Esophagus squamous epithelium (tissue), 5 donors: ENCODE measurements around the gene TTBK2. TPM values are rescaled to one million over a fixed set of nuclear protein-coding genes. Genes with fewer than 3 reads are reported as not detected.

Experiments
- DNase-seq: peaks from one replicate; lab custom pipeline; 2025; lab: John Stamatoyannopoulos, UW
- H3K27ac ChIP-seq, 4 donors: fragments of 200-600 bp; sonication (generic); one replicate each; pipeline ENCODE4 v1.5.1; 2016 to 2019; ENCODE audit warnings: mild to moderate bottlenecking in 1 of 4
- H3K27me3 ChIP-seq, 4 donors: fragments of 200-600 bp; sonication (generic); 1 replicate in 3 of 4; 2 replicates in 1 of 4; pipeline versions ENCODE4 v1.5.1 to v1.6.0; 2017 to 2021; ENCODE audit warnings: antibody characterized with exemption in 1 of 4
- H3K36me3 ChIP-seq, 3 donors: fragments of 200-600 bp; sonication (generic); one replicate each; pipeline ENCODE4 v1.5.1; 2016 to 2019
- H3K4me1 ChIP-seq, 3 donors: fragments of 200-600 bp; sonication (generic); one replicate each; pipeline ENCODE4 v1.5.1; 2017 to 2019
- H3K4me3 ChIP-seq, 4 donors: fragments of 200-600 bp; sonication (generic); 1 replicate in 3 of 4; 2 replicates in 1 of 4; pipeline ENCODE4 v1.5.1; 2016 to 2019; ENCODE audit warnings: mild to moderate bottlenecking in 2 of 4, moderate library complexity in 1 of 4
- H3K9me3 ChIP-seq, 3 donors: fragments of 200-600 bp; sonication (generic); one replicate each; pipeline ENCODE4 v1.5.1; 2016 to 2019
- CTCF ChIP-seq, 6 experiments: fragments of 450-650 bp in 4 of 6; fragments of 200-600 bp in 2 of 6; sonication (generic) in 2 of 6; IDR thresholded peaks; one replicate each; pipeline ENCODE4 v1.5.1; 2016 to 2019; ENCODE audit warnings: antibody characterized with exemption in 6 of 6, mild to moderate bottlenecking in 4 of 6, moderate library complexity in 4 of 6
- POLR2A ChIP-seq, 4 donors: fragments of 450-650 bp; IDR thresholded peaks; one replicate each; pipeline ENCODE4 v1.6.1; 2017; ENCODE audit warnings: antibody characterized with exemption in 4 of 4, mild to moderate bottlenecking in 4 of 4, moderate library complexity in 3 of 4
- WGBS, 2 donors: methylation state at CpG; one replicate each; pipeline ENCODE4 v1.1.5; 2018; 5-methylcytosine and 5-hydroxymethylcytosine counted together
- intact Hi-C: fragments of 100-400 bp; cut with DNase I; formaldehyde crosslinking; loops from one replicate; pipeline ENCODE4 v1.15.0; 2022
- total RNA-seq, 4 donors: library from RNA; depleted of rRNA; stranded (reverse); fragments of >200 nt; gene quantifications; one replicate each; pipeline ENCODE4 v1.1.0, GENCODE V29; 2016
- donor health status: DM: yes; HTN: yes; CAD: no.

The TTBK2 gene
- total RNA-seq, 4 donors from 2014 or later = 5.8 to 11.8 (median 6.8) TPM

GRCh38 chr15:42879443-42879842 lies 41.1 kb downstream of the TTBK2 start:
- no peak overlapping the region for H3K27ac ChIP-seq
- intact Hi-C loops = no loop called here
- no peaks in the 10 kb centered on the region for H3K36me3 ChIP-seq
- DNase-seq = no peak
- TF ChIP-seq POLR2A (IDR thresholded peaks at IDR 0.05) (no peak), CTCF (IDR thresholded peaks at IDR 0.05) (no peak)
- H3K4me1 ChIP-seq = no peaks in the 10 kb centered on the region
- WGBS, 2 donors = 82 to 83% methylated on average over 4 of the region's 4 CpGs
- H3K4me3 ChIP-seq = no peak overlapping the region
- no peaks in the 10 kb centered on the region for H3K9me3 ChIP-seq
- H3K27me3 ChIP-seq = no peaks in the 10 kb centered on the region

GRCh38 chr15:42876224-42876623 lies 44.4 kb downstream of the TTBK2 start:
- no peaks in the 10 kb centered on the region for H3K9me3 ChIP-seq
- TF ChIP-seq POLR2A (IDR thresholded peaks at IDR 0.05) = no peak
- TF ChIP-seq CTCF (IDR thresholded peaks at IDR 0.05) = no peak
- H3K36me3 ChIP-seq = no peaks in the 10 kb centered on the region
- no peak for DNase-seq
- intact Hi-C loops = no loop called here
- no peaks in the 10 kb centered on the region for H3K27me3 ChIP-seq
- H3K27ac ChIP-seq = no peak overlapping the region
- H3K4me3 ChIP-seq = no peak overlapping the region
- no peaks in the 10 kb centered on the region for H3K4me1 ChIP-seq

- H3K4me1 ChIP-seq = peaks cover 0 to 6% (median 0%) of the 10 kb centered on the region in 3 donors
- H3K27ac ChIP-seq = no peak overlapping the region
- no peak overlapping the region for H3K4me3 ChIP-seq
- 93 to 97% methylated on average over 2 of the region's 2 CpGs for WGBS, 2 donors
- intact Hi-C loops = no loop called here
- no peak for TF ChIP-seq POLR2A (IDR thresholded peaks at IDR 0.05)
- TF ChIP-seq CTCF (IDR thresholded peaks at IDR 0.05) = no peak
- no peaks in the 10 kb centered on the region for H3K27me3 ChIP-seq
- peaks cover 0 to 13% (median 0%) of the 10 kb centered on the region in 3 donors for H3K36me3 ChIP-seq
- H3K9me3 ChIP-seq = no peaks in the 10 kb centered on the region
- no peak for DNase-seq
Measured at GRCh38 chr15:42868683-42869082, 51.9 kb downstream of the TTBK2 start.

GRCh38 chr15:42863572-42864239 lies 56.9 kb downstream of the TTBK2 start:
- 32 to 33% methylated on average over 2 of the region's 2 CpGs for WGBS, 2 donors
- TF ChIP-seq CTCF (IDR thresholded peaks at IDR 0.05) (no peak), POLR2A (IDR thresholded peaks at IDR 0.05) (no peak)
- peaks cover 0 to 8% (median 0%) of the 10 kb centered on the region in 3 donors for H3K36me3 ChIP-seq
- H3K9me3 ChIP-seq = no peaks in the 10 kb centered on the region
- H3K4me3 ChIP-seq = no peak overlapping the region
- no peaks in the 10 kb centered on the region for H3K27me3 ChIP-seq
- peaks cover 7 to 25% (median 10%) of the 10 kb centered on the region in 3 donors for H3K4me1 ChIP-seq
- no peak for DNase-seq
- no peak overlapping the region for H3K27ac ChIP-seq
- intact Hi-C loops = no loop called here

GRCh38 chr15:42858999-42859789 lies 61.4 kb downstream of the TTBK2 start:
- Histone ChIP-seq H3K27me3 (no peaks in the 10 kb centered on the region), H3K27ac (no peak overlapping the region), H3K36me3 (no peaks in the 10 kb centered on the region), H3K4me3 (no peak overlapping the region), H3K4me1 (peaks cover 7 to 35% (median 10%) of the 10 kb centered on the region in 3 donors), H3K9me3 (no peaks in the 10 kb centered on the region)
- TF ChIP-seq POLR2A (IDR thresholded peaks at IDR 0.05) (no peak), CTCF (IDR thresholded peaks at IDR 0.05) (no peak)
- intact Hi-C loops = no loop called here
- 100% methylated on average over 2 of the region's 2 CpGs; no CpG with 5 or more reads in 1 of the 2 donors for WGBS, 2 donors
- no peak for DNase-seq
